GM10847 (cell line): ENCODE measurements around the gene NEK7.

Source experiments
- POLR2A ChIP-seq: IDR thresholded peaks from 2 replicates; pipeline ENCODE4 v1.6.1; 2011; ENCODE audit not compliant: insufficient read length; ENCODE audit errors: extremely low read depth

Gene NEK7

GRCh38 chr1:198158735-198159589, 2.2 kb downstream of the NEK7 start:
- peak; percentile 52 for TF ChIP-seq POLR2A

GRCh38 chr1:198160222-198160621, 3.4 kb downstream of the NEK7 start:
- TF ChIP-seq POLR2A = no peak

- no peak for TF ChIP-seq POLR2A
Observed at GRCh38 chr1:198160946-198161614, 4.3 kb downstream of the NEK7 start.

GRCh38 chr1:198161718-198162090, 4.9 kb downstream of the NEK7 start:
- TF ChIP-seq POLR2A = no peak

GRCh38 chr1:198162091-198162767, 5.4 kb downstream of the NEK7 start:
- no peak for TF ChIP-seq POLR2A

GRCh38 chr1:198165927-198166647, 9.3 kb downstream of the NEK7 start:
- no peak for TF ChIP-seq POLR2A

GRCh38 chr1:198166900-198167299, 10.1 kb downstream of the NEK7 start:
- TF ChIP-seq POLR2A = no peak

GRCh38 chr1:198167436-198167934, 10.7 kb downstream of the NEK7 start:
- TF ChIP-seq POLR2A = no peak

GRCh38 chr1:198168227-198168626, 11.4 kb downstream of the NEK7 start:
- no peak for TF ChIP-seq POLR2A

GRCh38 chr1:198169672-198170071, 12.9 kb downstream of the NEK7 start:
- no peak for TF ChIP-seq POLR2A

- no peak for TF ChIP-seq POLR2A
Observed at GRCh38 chr1:198171667-198172540, 15.1 kb downstream of the NEK7 start.

GRCh38 chr1:198173832-198174231, 17.0 kb downstream of the NEK7 start:
- no peak for TF ChIP-seq POLR2A

GRCh38 chr1:198174297-198174696, 17.5 kb downstream of the NEK7 start:
- TF ChIP-seq POLR2A = no peak
